ENCODE data around the gene TRIM22. TPM values are rescaled to one million over a fixed set of nuclear protein-coding genes. Genes with fewer than 3 reads are reported as not detected.

TRIM22 gene
- total RNA-seq, 1 experiment from 2014 or later, result not detected

DNA sequence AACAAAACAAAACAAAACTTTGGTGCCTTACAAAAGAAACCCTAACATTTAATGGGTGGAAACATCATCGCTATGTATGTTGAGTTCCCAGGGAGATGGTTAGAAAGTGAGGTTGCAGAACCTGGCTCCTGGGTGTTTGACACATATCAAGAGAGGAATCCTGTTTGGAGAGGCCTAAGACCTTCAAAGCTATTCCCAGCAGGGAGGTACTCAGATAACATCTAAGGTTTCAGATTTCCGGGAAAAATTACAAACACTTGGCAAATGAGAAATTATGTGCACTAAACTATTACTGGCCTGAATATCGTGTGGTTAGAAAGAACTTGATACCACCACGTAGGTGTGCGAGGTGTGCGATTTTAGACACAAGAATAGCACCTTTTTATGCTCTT is 23.2 kb upstream of the TRIM22 start:
- POLR2A ChIA-PET, result no interaction called here
- Histone ChIP-seq H3K9me3 (no peaks in the 10 kb centered on the region), H3K4me3 (ENCODE audit: low read depth, low read length) (no peak overlapping the region), H3K36me3 (ENCODE audit: control insufficient read depth, insufficient read depth, low read length) (no peaks in the 10 kb centered on the region; the same call in 1 of the 2 replicates), H3K27me3 (replicated peaks; ENCODE audit: control insufficient read depth, insufficient read depth, low read length) (no peaks in the 10 kb centered on the region), H3K4me1 (no peaks in the 10 kb centered on the region)
- BruUV-seq (replicated peaks), result no TSS peak
- Mint-ChIP-seq H3K4me3 (ENCODE audit: unreplicated experiment) (no peak overlapping the region), H3K27ac (ENCODE audit: unreplicated experiment) (no peak overlapping the region), H3K27me3 (ENCODE audit: insufficient read depth, unreplicated experiment) (no peaks in the 10 kb centered on the region), H3K4me1 (ENCODE audit: low read depth, unreplicated experiment) (no peaks in the 10 kb centered on the region), H3K36me3 (ENCODE audit: insufficient read depth, unreplicated experiment) (peaks cover 34% of the 10 kb centered on the region), H3K9me3 (ENCODE audit: unreplicated experiment) (no peaks in the 10 kb centered on the region)
- intact Hi-C loops (cut with micrococcal nuclease; ENCODE audit: unreplicated experiment), result no loop called here
- CTCF ChIA-PET, result no interaction called here
- no peak for DNase-seq
- no peak for TF ChIP-seq CTCF (IDR thresholded peaks at IDR 0.05; ENCODE audit: insufficient read depth in 1 of 2, low read depth in 1 of 2, low read length in 1 of 2, severe bottlenecking in 1 of 2, unreplicated experiment in 1 of 2)

GRCh38 chr11:5671831-5672230 is 17.8 kb upstream of the TRIM22 start:
- CTCF ChIA-PET, result no interaction called here

GRCh38 chr11:5674391-5674790 is 15.2 kb upstream of the TRIM22 start:
- ChIA-PET POLR2A (no interaction called here), CTCF (no interaction called here)
- no peaks in the 10 kb centered on the region for H3K27me3 ChIP-seq (replicated peaks; ENCODE audit: control insufficient read depth, insufficient read depth, low read length)
- no peaks in the 10 kb centered on the region for H3K9me3 Mint-ChIP-seq (ENCODE audit: unreplicated experiment)
- no TSS peak for BruUV-seq (replicated peaks)
- H3K36me3 ChIP-seq (ENCODE audit: control insufficient read depth, insufficient read depth, low read length), result peaks cover 2% of the 10 kb centered on the region; the same call in 1 of the 2 replicates
- no peaks in the 10 kb centered on the region for H3K27me3 Mint-ChIP-seq (ENCODE audit: insufficient read depth, unreplicated experiment)
- H3K36me3 Mint-ChIP-seq (ENCODE audit: insufficient read depth, unreplicated experiment), result peaks cover 25% of the 10 kb centered on the region
- no peak for DNase-seq
- H3K4me3 ChIP-seq (ENCODE audit: low read depth, low read length), result no peak overlapping the region
- H3K27ac Mint-ChIP-seq (ENCODE audit: unreplicated experiment), result no peak overlapping the region
- intact Hi-C loops (cut with micrococcal nuclease; ENCODE audit: unreplicated experiment), result no loop called here
- no peaks in the 10 kb centered on the region for H3K9me3 ChIP-seq
- no peak overlapping the region for H3K4me3 Mint-ChIP-seq (ENCODE audit: unreplicated experiment)
- peaks cover 6% of the 10 kb centered on the region for H3K4me1 Mint-ChIP-seq (ENCODE audit: low read depth, unreplicated experiment)
- no peak for TF ChIP-seq CTCF (IDR thresholded peaks at IDR 0.05; ENCODE audit: insufficient read depth in 1 of 2, low read depth in 1 of 2, low read length in 1 of 2, severe bottlenecking in 1 of 2, unreplicated experiment in 1 of 2)
- H3K4me1 ChIP-seq, result no peaks in the 10 kb centered on the region

More at GRCh38 chr11:5671831-5672230, 17.8 kb upstream of the TRIM22 start:
- POLR2A ChIA-PET, result no interaction called here
- Histone ChIP-seq H3K27me3 (replicated peaks; ENCODE audit: control insufficient read depth, insufficient read depth, low read length) (no peaks in the 10 kb centered on the region), H3K36me3 (ENCODE audit: control insufficient read depth, insufficient read depth, low read length) (no peaks in the 10 kb centered on the region), H3K9me3 (no peaks in the 10 kb centered on the region), H3K4me1 (no peaks in the 10 kb centered on the region), H3K4me3 (ENCODE audit: low read depth, low read length) (no peak overlapping the region)
- peaks cover 6% of the 10 kb centered on the region for H3K4me1 Mint-ChIP-seq (ENCODE audit: low read depth, unreplicated experiment)
- H3K4me3 Mint-ChIP-seq (ENCODE audit: unreplicated experiment), result no peak overlapping the region
- no peak for DNase-seq
- H3K36me3 Mint-ChIP-seq (ENCODE audit: insufficient read depth, unreplicated experiment), result peaks cover 24% of the 10 kb centered on the region
- intact Hi-C loops (cut with micrococcal nuclease; ENCODE audit: unreplicated experiment), result no loop called here
- no peaks in the 10 kb centered on the region for H3K27me3 Mint-ChIP-seq (ENCODE audit: insufficient read depth, unreplicated experiment)
- no peak overlapping the region for H3K27ac Mint-ChIP-seq (ENCODE audit: unreplicated experiment)
- H3K9me3 Mint-ChIP-seq (ENCODE audit: unreplicated experiment), result no peaks in the 10 kb centered on the region
- BruUV-seq (replicated peaks), result no TSS peak
- TF ChIP-seq CTCF (IDR thresholded peaks at IDR 0.05; ENCODE audit: insufficient read depth in 1 of 2, low read depth in 1 of 2, low read length in 1 of 2, severe bottlenecking in 1 of 2, unreplicated experiment in 1 of 2), result no peak
